Small intestine (tissue), 7 donors: Measurements from ENCODE around the gene PCNX3. TPM values are rescaled to one million over a fixed set of nuclear protein-coding genes. Genes with fewer than 3 reads are reported as not detected.
"Not testable (repeated sequence)": the region's sequence is repeated elsewhere in the genome, so short reads cannot be mapped to it uniquely, and the experiment has no call there.

Source experiments
- DNase-seq, 2 donors: peaks; one replicate each; pipeline versions ENCODE4 v3.0.0 to v3.0.0-alpha.2; 2013
- FAIRE-seq: peaks from 2 replicates; lab custom pipeline; 2012; peaks lifted over from hg19 to GRCh38; lab: Jason Lieb, UNC
- H3K27ac ChIP-seq, 3 donors: one replicate each; pipeline ENCODE4 v1.5.1; 2013; ENCODE audit warnings: low read length in 2 of 3, mild to moderate bottlenecking in 2 of 3, control low read depth in 1 of 3, inconsistent platforms in 1 of 3, low read depth in 1 of 3, moderate library complexity in 1 of 3
- H3K27me3 ChIP-seq, 3 donors: one replicate each; pipeline ENCODE4 v1.6.1; 2013; ENCODE audit warnings: low read length in 3 of 3, inconsistent platforms in 1 of 3; ENCODE audit not compliant: control insufficient read depth in 3 of 3, insufficient read depth in 3 of 3
- H3K36me3 ChIP-seq, 3 donors: one replicate each; pipeline ENCODE4 v1.6.1; 2013; ENCODE audit warnings: low read length in 3 of 3, inconsistent platforms in 1 of 3, low read depth in 1 of 3, mild to moderate bottlenecking in 1 of 3, moderate library complexity in 1 of 3; ENCODE audit not compliant: control insufficient read depth in 3 of 3, insufficient read depth in 2 of 3
- H3K4me1 ChIP-seq, 3 donors: one replicate each; pipeline ENCODE4 v1.6.1; 2013; ENCODE audit warnings: low read length in 2 of 3, inconsistent platforms in 1 of 3, low read depth in 1 of 3, mild to moderate bottlenecking in 1 of 3, moderate library complexity in 1 of 3; ENCODE audit not compliant: control insufficient read depth in 3 of 3, insufficient read depth in 2 of 3
- H3K4me3 ChIP-seq, 3 donors: one replicate each; pipeline ENCODE4 v1.5.1; 2013; ENCODE audit warnings: low read length in 3 of 3, control low read depth in 1 of 3, inconsistent platforms in 1 of 3, low read depth in 1 of 3, mild to moderate bottlenecking in 1 of 3, moderate library complexity in 1 of 3
- H3K9me3 ChIP-seq, 2 donors: one replicate each; pipeline ENCODE4 v1.6.1; 2013; ENCODE audit warnings: low read depth in 1 of 2, low read length in 1 of 2; ENCODE audit not compliant: control insufficient read depth in 2 of 2, insufficient read depth in 1 of 2
- WGBS, 3 donors: extraction: QIAGEN DNeasy Blood & Tissue Kit; methylation state at CpG; one replicate each; pipeline ENCODE4 v1.1.7; 2013; 5-methylcytosine and 5-hydroxymethylcytosine counted together
- polyA plus RNA-seq, 4 donors: library from polyadenylated mRNA; stranded (reverse) in 3 of 4; unstranded in 1 of 4; fragments of 200-250 nt in 3 of 4; fragments of 120-200 nt in 1 of 4; gene quantifications; one replicate each; pipeline versions ENCODE4 v1.2.1 to v1.2.3, GENCODE V29; 2013
- donor health status: healthy with polysubstance abuse.
- donor health status: control.
- donor health status: control.
- donor health status: Bipolar disorder and iron deficiency.
- donor health status: healthy.

The PCNX3 gene
- polyA plus RNA-seq, 4 donors = 12.7 to 27.5 (median 22.1) TPM

GRCh38 chr11:65653229-65654225, 38.0 kb downstream of the PCNX3 start:
- Histone ChIP-seq H3K4me1 (peaks cover 5 to 35% (median 7%) of the 10 kb centered on the region in 3 donors), H3K9me3 (no peaks in the 10 kb centered on the region)

GRCh38 chr11:65654375-65655349, 39.1 kb downstream of the PCNX3 start:
- DNase-seq = peak in 1 of 2 donors; percentile 1
- Histone ChIP-seq H3K4me1 (peaks cover 5 to 35% (median 7%) of the 10 kb centered on the region in 3 donors), H3K27me3 (no peaks in the 10 kb centered on the region), H3K9me3 (no peaks in the 10 kb centered on the region), H3K27ac (peak overlapping the region in 2 of 3 donors; percentile 94 to 97), H3K4me3 (no peak overlapping the region), H3K36me3 (peaks cover 14 to 82% (median 22%) of the 10 kb centered on the region in 3 donors)
- no peak for FAIRE-seq
- WGBS, 3 donors = 88 to 89% (median 88%) methylated on average over 14 of the region's 14 CpGs

More at GRCh38 chr11:65653229-65654225, 38.0 kb downstream of the PCNX3 start:
- Histone ChIP-seq H3K27ac (peak overlapping the region; percentile 66 to 97 (median 94)), H3K4me3 (peak overlapping the region in 2 of 3 donors; percentile 51 to 66), H3K36me3 (peaks cover 9 to 78% (median 13%) of the 10 kb centered on the region in 3 donors), H3K27me3 (no peaks in the 10 kb centered on the region)
- 9 to 29% (median 21%) methylated on average over 12 of the region's 12 CpGs for WGBS, 3 donors
- FAIRE-seq = no peak
- peak; percentile 72 to 81 for DNase-seq

GRCh38 chr11:65655570-65656332, 40.2 kb downstream of the PCNX3 start:
- H3K27me3 ChIP-seq = no peaks in the 10 kb centered on the region
- 86 to 88% (median 87%) methylated on average over 15 to 16 of the region's 16 CpGs for WGBS, 3 donors
- FAIRE-seq = no peak

GRCh38 chr11:65657426-65657825, 41.9 kb downstream of the PCNX3 start:
- 84 to 89% (median 87%) methylated on average over 7 of the region's 7 CpGs for WGBS, 3 donors
- DNase-seq = peak in 1 of 2 donors; percentile 0
- no peak overlapping the region for H3K27ac ChIP-seq
- H3K27me3 ChIP-seq = no peaks in the 10 kb centered on the region
- H3K4me3 ChIP-seq = no peak overlapping the region
- H3K4me1 ChIP-seq = peaks cover 5 to 34% (median 8%) of the 10 kb centered on the region in 3 donors
- no peak for FAIRE-seq
- H3K9me3 ChIP-seq = no peaks in the 10 kb centered on the region
- peaks cover 18 to 87% (median 24%) of the 10 kb centered on the region in 3 donors for H3K36me3 ChIP-seq

More at GRCh38 chr11:65655570-65656332, 40.2 kb downstream of the PCNX3 start:
- Histone ChIP-seq H3K4me3 (no peak overlapping the region), H3K27ac (no peak overlapping the region), H3K4me1 (peaks cover 5 to 35% (median 7%) of the 10 kb centered on the region in 3 donors), H3K9me3 (no peaks in the 10 kb centered on the region), H3K36me3 (peaks cover 18 to 82% (median 24%) of the 10 kb centered on the region in 3 donors)
- DNase-seq = peak in 1 of 2 donors; percentile 1

GRCh38 chr11:65658174-65659021, 42.8 kb downstream of the PCNX3 start:
- H3K27ac ChIP-seq = no peak overlapping the region
- peak in 1 of 2 donors; percentile 1 for DNase-seq
- 91 to 93% (median 91%) methylated on average over 21 of the region's 21 CpGs for WGBS, 3 donors
- no peak for FAIRE-seq
- no peak overlapping the region for H3K4me3 ChIP-seq
- H3K36me3 ChIP-seq = peaks cover 18 to 84% (median 24%) of the 10 kb centered on the region in 3 donors
- no peaks in the 10 kb centered on the region for H3K27me3 ChIP-seq
- peaks cover 5 to 28% (median 8%) of the 10 kb centered on the region in 3 donors for H3K4me1 ChIP-seq
- H3K9me3 ChIP-seq = no peaks in the 10 kb centered on the region

GRCh38 chr11:65660038-65660437, 44.5 kb downstream of the PCNX3 start:
- no peaks in the 10 kb centered on the region for H3K9me3 ChIP-seq
- H3K27ac ChIP-seq = no peak overlapping the region
- 92 to 94% (median 92%) methylated on average over 9 of the region's 9 CpGs for WGBS, 3 donors
- H3K4me1 ChIP-seq = peaks cover 2 to 12% (median 3%) of the 10 kb centered on the region in 3 donors
- no peak overlapping the region for H3K4me3 ChIP-seq
- FAIRE-seq (no peak), DNase-seq (no peak)
- peaks cover 18 to 68% (median 24%) of the 10 kb centered on the region in 3 donors for H3K36me3 ChIP-seq
- no peaks in the 10 kb centered on the region for H3K27me3 ChIP-seq

- not testable (repeated sequence) for H3K27me3 ChIP-seq, FAIRE-seq, H3K4me3 ChIP-seq, H3K9me3 ChIP-seq, DNase-seq
- Histone ChIP-seq H3K4me1 (peaks cover 2 to 10% (median 3%) of the 10 kb centered on the region in 3 donors), H3K27ac (peak overlapping the region in 1 of 3 donors; percentile 99), H3K36me3 (peaks cover 14 to 59% (median 19%) of the 10 kb centered on the region in 3 donors)
- WGBS, 3 donors = 88 to 97% (median 96%) methylated on average over 9 of the region's 9 CpGs
Observed at GRCh38 chr11:65660908-65661307, 45.3 kb downstream of the PCNX3 start.
